IMR-90 (cell line): ENCODE measurements around the gene TSEN34.

ENCODE experiments used
- CHD1 ChIP-seq: IDR thresholded peaks from 2 replicates; pipeline ENCODE4 v1.6.1; 2012; ENCODE audit warnings: low read depth, low read length, improper control_type of control experiment
- FOS ChIP-seq: fragments of 150-350 bp; IDR thresholded peaks from 2 replicates; pipeline ENCODE4 v1.6.1; 2016; ENCODE audit warnings: low read depth, low read length
- MAFK ChIP-seq: IDR thresholded peaks from 2 replicates; pipeline ENCODE4 v1.6.1; 2012; ENCODE audit warnings: low read depth, low read length, improper control_type of control experiment
- MXI1 ChIP-seq: IDR thresholded peaks from 2 replicates; pipeline ENCODE4 v1.6.1; 2012; ENCODE audit warnings: low read depth, mild to moderate bottlenecking, low read length, moderate library complexity, borderline replicate concordance
- NFE2L2 ChIP-seq: fragments of 150-350 bp; IDR thresholded peaks from 2 replicates; pipeline ENCODE4 v1.6.1; 2016; ENCODE audit warnings: low read depth, mild to moderate bottlenecking, low read length
- POLR2A ChIP-seq: IDR thresholded peaks from 2 replicates; pipeline ENCODE4 v1.6.1; 2012; ENCODE audit warnings: mild to moderate bottlenecking, low read depth, low read length
- RCOR1 ChIP-seq: IDR thresholded peaks from 2 replicates; pipeline ENCODE4 v1.6.1; 2012; ENCODE audit warnings: mild to moderate bottlenecking, low read length, improper control_type of control experiment; ENCODE audit not compliant: insufficient replicate concordance
- SMC3 ChIP-seq: fragments of 150-350 bp; IDR thresholded peaks from 2 replicates; pipeline ENCODE4 v1.6.1; 2016; ENCODE audit warnings: low read depth, mild to moderate bottlenecking, antibody characterized with exemption, low read length, moderate library complexity
- TF ChIP-seq, protein P1 (sequence below): conservative IDR thresholded peaks from 2 replicates; pipeline ENCODE4 v1.5.1; 2012; ENCODE audit warnings: mild to moderate bottlenecking, low read depth, low read length, improper control_type of control experiment
- TF ChIP-seq, protein P2 (sequence below): fragments of 150-350 bp; IDR thresholded peaks from 2 replicates; pipeline ENCODE4 v1.6.1; 2016; ENCODE audit warnings: low read depth, mild to moderate bottlenecking, low read length, moderate library complexity, borderline replicate concordance
- TF ChIP-seq, protein P3 (sequence below): fragments of 150-350 bp; IDR thresholded peaks from 2 replicates; pipeline ENCODE4 v1.6.1; 2017; ENCODE audit warnings: mild to moderate bottlenecking, antibody characterized with exemption, low read length, low read depth

DNA sequence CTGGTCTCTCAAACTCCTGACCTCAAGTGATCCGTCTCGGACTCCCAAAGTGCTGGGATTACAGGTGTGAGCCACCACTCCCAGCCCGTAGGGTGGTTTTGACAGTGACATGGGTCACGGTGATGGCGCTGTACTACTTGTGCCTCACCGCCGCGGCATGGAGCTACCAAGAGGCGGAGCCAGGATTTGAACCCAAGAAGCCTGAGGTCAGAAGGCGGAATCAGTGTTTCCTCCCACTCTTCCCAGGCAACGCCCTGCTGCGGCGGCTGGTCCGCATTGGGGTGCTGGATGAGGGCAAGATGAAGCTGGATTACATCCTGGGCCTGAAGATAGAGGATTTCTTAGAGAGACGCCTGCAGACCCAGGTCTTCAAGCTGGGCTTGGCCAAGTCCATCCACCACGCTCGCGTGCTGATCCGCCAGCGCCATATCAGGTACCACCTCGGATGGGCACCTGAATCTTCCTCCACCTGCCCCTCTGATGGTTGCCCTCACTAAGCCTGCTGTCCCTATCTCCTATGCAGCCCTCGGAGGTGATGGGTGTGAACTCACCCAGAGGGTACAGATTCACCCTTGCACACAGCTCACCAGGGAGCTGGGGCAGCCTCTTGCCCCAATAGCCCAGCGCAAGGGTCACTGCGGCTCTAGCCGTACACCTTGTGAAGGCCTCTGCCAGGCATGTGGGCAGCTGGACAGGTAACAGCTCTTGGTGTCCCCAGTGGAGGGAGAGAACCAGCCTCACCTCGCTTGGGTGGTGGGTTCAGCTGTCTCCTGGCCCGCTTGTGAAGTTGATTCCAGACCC is 15.1 kb downstream of the TSEN34 start:
- TF ChIP-seq CHD1 = no peak
- no peak for TF ChIP-seq POLR2A
- TF ChIP-seq, protein P1, sequence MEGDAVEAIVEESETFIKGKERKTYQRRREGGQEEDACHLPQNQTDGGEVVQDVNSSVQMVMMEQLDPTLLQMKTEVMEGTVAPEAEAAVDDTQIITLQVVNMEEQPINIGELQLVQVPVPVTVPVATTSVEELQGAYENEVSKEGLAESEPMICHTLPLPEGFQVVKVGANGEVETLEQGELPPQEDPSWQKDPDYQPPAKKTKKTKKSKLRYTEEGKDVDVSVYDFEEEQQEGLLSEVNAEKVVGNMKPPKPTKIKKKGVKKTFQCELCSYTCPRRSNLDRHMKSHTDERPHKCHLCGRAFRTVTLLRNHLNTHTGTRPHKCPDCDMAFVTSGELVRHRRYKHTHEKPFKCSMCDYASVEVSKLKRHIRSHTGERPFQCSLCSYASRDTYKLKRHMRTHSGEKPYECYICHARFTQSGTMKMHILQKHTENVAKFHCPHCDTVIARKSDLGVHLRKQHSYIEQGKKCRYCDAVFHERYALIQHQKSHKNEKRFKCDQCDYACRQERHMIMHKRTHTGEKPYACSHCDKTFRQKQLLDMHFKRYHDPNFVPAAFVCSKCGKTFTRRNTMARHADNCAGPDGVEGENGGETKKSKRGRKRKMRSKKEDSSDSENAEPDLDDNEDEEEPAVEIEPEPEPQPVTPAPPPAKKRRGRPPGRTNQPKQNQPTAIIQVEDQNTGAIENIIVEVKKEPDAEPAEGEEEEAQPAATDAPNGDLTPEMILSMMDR = no peak
- TF ChIP-seq SMC3 = no peak
- no peak for TF ChIP-seq MXI1
- TF ChIP-seq RCOR1 = no peak
- no peak for TF ChIP-seq FOS
- no peak for TF ChIP-seq NFE2L2
- TF ChIP-seq, protein P2, sequence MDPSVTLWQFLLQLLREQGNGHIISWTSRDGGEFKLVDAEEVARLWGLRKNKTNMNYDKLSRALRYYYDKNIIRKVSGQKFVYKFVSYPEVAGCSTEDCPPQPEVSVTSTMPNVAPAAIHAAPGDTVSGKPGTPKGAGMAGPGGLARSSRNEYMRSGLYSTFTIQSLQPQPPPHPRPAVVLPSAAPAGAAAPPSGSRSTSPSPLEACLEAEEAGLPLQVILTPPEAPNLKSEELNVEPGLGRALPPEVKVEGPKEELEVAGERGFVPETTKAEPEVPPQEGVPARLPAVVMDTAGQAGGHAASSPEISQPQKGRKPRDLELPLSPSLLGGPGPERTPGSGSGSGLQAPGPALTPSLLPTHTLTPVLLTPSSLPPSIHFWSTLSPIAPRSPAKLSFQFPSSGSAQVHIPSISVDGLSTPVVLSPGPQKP = no peak
- TF ChIP-seq MAFK = no peak
- TF ChIP-seq, protein P3, sequence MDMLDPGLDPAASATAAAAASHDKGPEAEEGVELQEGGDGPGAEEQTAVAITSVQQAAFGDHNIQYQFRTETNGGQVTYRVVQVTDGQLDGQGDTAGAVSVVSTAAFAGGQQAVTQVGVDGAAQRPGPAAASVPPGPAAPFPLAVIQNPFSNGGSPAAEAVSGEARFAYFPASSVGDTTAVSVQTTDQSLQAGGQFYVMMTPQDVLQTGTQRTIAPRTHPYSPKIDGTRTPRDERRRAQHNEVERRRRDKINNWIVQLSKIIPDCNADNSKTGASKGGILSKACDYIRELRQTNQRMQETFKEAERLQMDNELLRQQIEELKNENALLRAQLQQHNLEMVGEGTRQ = no peak
